ENCODE data around the gene STAT6. TPM values are rescaled to one million over a fixed set of nuclear protein-coding genes. Genes with fewer than 3 reads are reported as not detected.

STAT6 gene
- total and polyA plus RNA-seq, 2 donors (not counting 3 experiments of a cell fraction or from before 2014, with no cell fraction given) = 136 to 147 TPM

DNA sequence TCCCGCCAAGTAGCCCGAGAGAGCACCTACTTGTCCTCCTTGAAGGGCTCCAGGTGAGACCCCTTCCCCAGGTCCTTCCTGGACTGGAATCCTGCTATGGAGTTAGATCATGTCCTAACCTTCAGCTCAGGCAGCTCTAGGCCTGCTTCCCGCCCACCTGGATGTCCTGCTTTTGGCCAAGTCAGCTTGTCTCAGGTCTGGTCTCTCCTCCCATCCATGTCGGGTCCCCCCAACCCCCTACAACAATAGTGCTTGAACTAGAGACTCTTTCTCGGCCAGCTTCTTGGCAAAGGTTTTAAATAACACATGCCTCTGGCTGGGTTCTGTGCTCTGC lies 18.7 kb downstream of the STAT6 start:
- no peak overlapping the region for H3K4me3 ChIP-seq (replicated peaks in 1 of 3; ENCODE audit: insufficient read depth in 1 of 3, low read depth in 1 of 3, low read length in 3 of 3)
- CTCF ChIA-PET = interaction anchor here (0.7 to 14.4 kb wide), 9 partner anchors 14 to 82 kb away, joined by 3 to 158 read pairs (median 5); partner anchors contain the start of genes NEMP1 and STAT6
- BruUV-seq (replicated peaks) = no TSS peak
- no peaks in the 10 kb centered on the region for H4K20me1 ChIP-seq (replicated peaks; ENCODE audit: control insufficient read depth, extremely low read depth, insufficient read depth, low read length)
- H3K4me1 ChIP-seq (ENCODE audit: control insufficient read depth, extremely low read depth, insufficient read depth, low read length) = peaks cover 15% of the 10 kb centered on the region
- H3K27me3 ChIP-seq (ENCODE audit: control insufficient read depth in 2 of 2, insufficient read depth in 2 of 2, low read length in 2 of 2) = no peaks in the 10 kb centered on the region
- no peaks in the 10 kb centered on the region for H3K9me1 ChIP-seq (replicated peaks; ENCODE audit: control insufficient read depth, extremely low read depth, insufficient read depth, low read length)
- no peaks in the 10 kb centered on the region for H3K9me3 ChIP-seq (replicated peaks; ENCODE audit: control insufficient read depth, insufficient read depth, low read length)
- FAIRE-seq (no peak), DNase-seq (ENCODE audit: low read depth, low spot score) (no peak)
- H3K27ac ChIP-seq (ENCODE audit: insufficient read depth, low read depth, low read length) = no peak overlapping the region
- POLR2A ChIA-PET = interaction anchor here (0.6 kb wide), 1 partner anchor 36 kb away, joined by 5 read pairs; the partner anchor contains the start of gene LRP1
- no peak overlapping the region for H2AFZ ChIP-seq (ENCODE audit: low read depth, low read length)
- H3K36me3 ChIP-seq (ENCODE audit: control insufficient read depth in 2 of 2, extremely low read depth in 1 of 2, insufficient read depth in 2 of 2, low read length in 2 of 2) = peaks cover 4 to 42% of the 10 kb centered on the region in 2 experiments
- H3K9ac ChIP-seq (replicated peaks; ENCODE audit: extremely low read depth, insufficient read depth, low read length) = no peak overlapping the region
- H3K4me2 ChIP-seq (ENCODE audit: insufficient read depth, low read length) = no peak overlapping the region
- intact Hi-C loops (cut with micrococcal nuclease) (no loop called here), dilution Hi-C loops (cut with MboI; ENCODE audit: extremely low pct_ligation_motif_present, low sequenced_read_pairs) (no loop called here)
- no peak for TF ChIP-seq MYC (IDR thresholded peaks at IDR 0.05; ENCODE audit: low read depth, low read length)
- no peak for TF ChIP-seq FOS (IDR thresholded peaks at IDR 0.05; ENCODE audit: borderline replicate concordance, insufficient read depth, low read length)
- TF ChIP-seq EZH2 (IDR thresholded peaks at IDR 0.05; ENCODE audit: borderline replicate concordance, low read depth, low read length, severe bottlenecking) = no peak
- TF ChIP-seq, protein P1, sequence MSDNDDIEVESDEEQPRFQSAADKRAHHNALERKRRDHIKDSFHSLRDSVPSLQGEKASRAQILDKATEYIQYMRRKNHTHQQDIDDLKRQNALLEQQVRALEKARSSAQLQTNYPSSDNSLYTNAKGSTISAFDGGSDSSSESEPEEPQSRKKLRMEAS (IDR thresholded peaks at IDR 0.05; ENCODE audit: insufficient read depth, insufficient read length) = no peak
- TF ChIP-seq, protein P2, sequence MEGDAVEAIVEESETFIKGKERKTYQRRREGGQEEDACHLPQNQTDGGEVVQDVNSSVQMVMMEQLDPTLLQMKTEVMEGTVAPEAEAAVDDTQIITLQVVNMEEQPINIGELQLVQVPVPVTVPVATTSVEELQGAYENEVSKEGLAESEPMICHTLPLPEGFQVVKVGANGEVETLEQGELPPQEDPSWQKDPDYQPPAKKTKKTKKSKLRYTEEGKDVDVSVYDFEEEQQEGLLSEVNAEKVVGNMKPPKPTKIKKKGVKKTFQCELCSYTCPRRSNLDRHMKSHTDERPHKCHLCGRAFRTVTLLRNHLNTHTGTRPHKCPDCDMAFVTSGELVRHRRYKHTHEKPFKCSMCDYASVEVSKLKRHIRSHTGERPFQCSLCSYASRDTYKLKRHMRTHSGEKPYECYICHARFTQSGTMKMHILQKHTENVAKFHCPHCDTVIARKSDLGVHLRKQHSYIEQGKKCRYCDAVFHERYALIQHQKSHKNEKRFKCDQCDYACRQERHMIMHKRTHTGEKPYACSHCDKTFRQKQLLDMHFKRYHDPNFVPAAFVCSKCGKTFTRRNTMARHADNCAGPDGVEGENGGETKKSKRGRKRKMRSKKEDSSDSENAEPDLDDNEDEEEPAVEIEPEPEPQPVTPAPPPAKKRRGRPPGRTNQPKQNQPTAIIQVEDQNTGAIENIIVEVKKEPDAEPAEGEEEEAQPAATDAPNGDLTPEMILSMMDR (IDR thresholded peaks at IDR 0.05; ENCODE audit: extremely low read depth in 1 of 2, insufficient read depth in 1 of 2, low read depth in 1 of 2, low read length in 2 of 2) = no peak
- TF ChIP-seq GATA2 (IDR thresholded peaks at IDR 0.05; ENCODE audit: insufficient read depth, insufficient read length, low read depth, low read length) = no peak
- TF ChIP-seq JUN (IDR thresholded peaks at IDR 0.05; ENCODE audit: borderline replicate concordance, insufficient read depth, insufficient read length, low read depth) = no peak
- TF ChIP-seq POLR2AphosphoS5 (IDR thresholded peaks at IDR 0.05; ENCODE audit: insufficient read depth, low read depth, low read length) = no peak
- TF ChIP-seq POLR2A (IDR thresholded peaks at IDR 0.05; ENCODE audit: low read depth, low read length) = no peak
- H3K79me2 ChIP-seq (ENCODE audit: control insufficient read depth, insufficient read depth, low read length) = peaks cover 16% of the 10 kb centered on the region

All from endothelial cell of umbilical vein (primary cell).